Measurements from ENCODE around the gene CSMD2.

- TF ChIP-seq CTCF (IDR thresholded peaks at IDR 0.05) (no peak), TEAD4 (CRISPR knock-in tag; IDR thresholded peaks at IDR 0.05) (no peak), IRF1 (CRISPR knock-in tag; IDR thresholded peaks at IDR 0.05) (no peak), JUN (CRISPR knock-in tag; IDR thresholded peaks at IDR 0.05) (no peak), NR2C2 (CRISPR knock-in tag; IDR thresholded peaks at IDR 0.05) (no peak), ZNF281 (CRISPR knock-in tag; IDR thresholded peaks at IDR 0.05) (no peak), ZMAT4 (CRISPR knock-in tag; IDR thresholded peaks at IDR 0.05) (no peak), ETV6 (CRISPR knock-in tag; IDR thresholded peaks at IDR 0.05) (no peak)
These were observed 656.9 kb downstream of the CSMD2 start for GRCh38 chr1:33508151-33508550.

Data from WTC11 (cell line).